Ovary (tissue), 3 donors: Measurements from ENCODE around the gene ARHGAP4.

Experiments
- EP300 ChIP-seq: sonication (generic); formaldehyde crosslinking; IDR thresholded peaks from one replicate; pipeline ENCODE4 v1.6.1; 2017; ENCODE audit warnings: antibody characterized with exemption
- POLR2A ChIP-seq: fragments of 450-650 bp; IDR thresholded peaks from one replicate; pipeline ENCODE4 v1.6.1; 2017; ENCODE audit warnings: antibody characterized with exemption, mild to moderate bottlenecking, moderate library complexity
- TF ChIP-seq, protein P1 (sequence below), 3 donors: fragments of 450-650 bp in 2 of 3; fragments of 200-600 bp in 1 of 3; IDR thresholded peaks; one replicate each; pipeline versions ENCODE4 v1.5.1 to v1.8.0; 2016 to 2022; ENCODE audit warnings: antibody characterized with exemption in 3 of 3, mild to moderate bottlenecking in 1 of 3
- donor health status: DM: no; HTN: no; CAD: no.

DNA sequence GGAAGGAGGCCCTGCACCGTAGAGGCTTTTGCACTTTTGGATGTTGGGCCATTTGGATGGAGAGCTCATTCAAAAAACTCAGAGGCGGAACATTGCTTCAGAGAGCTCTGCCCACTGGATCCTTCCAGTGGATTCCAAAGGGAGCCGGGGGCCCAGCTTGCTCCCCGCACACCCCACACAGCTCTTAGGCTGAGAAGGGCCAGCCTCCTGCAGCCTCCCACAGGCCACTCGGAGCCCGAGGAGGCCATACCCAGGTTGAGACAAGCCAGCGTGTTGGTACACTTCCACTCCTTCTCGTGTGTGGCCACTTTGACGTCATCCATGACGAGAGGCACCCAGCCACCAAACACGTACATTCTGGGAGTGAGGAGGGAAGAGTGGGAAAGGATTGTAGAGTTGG lies 35.2 kb upstream of the ARHGAP4 start:
- TF ChIP-seq, protein P1, sequence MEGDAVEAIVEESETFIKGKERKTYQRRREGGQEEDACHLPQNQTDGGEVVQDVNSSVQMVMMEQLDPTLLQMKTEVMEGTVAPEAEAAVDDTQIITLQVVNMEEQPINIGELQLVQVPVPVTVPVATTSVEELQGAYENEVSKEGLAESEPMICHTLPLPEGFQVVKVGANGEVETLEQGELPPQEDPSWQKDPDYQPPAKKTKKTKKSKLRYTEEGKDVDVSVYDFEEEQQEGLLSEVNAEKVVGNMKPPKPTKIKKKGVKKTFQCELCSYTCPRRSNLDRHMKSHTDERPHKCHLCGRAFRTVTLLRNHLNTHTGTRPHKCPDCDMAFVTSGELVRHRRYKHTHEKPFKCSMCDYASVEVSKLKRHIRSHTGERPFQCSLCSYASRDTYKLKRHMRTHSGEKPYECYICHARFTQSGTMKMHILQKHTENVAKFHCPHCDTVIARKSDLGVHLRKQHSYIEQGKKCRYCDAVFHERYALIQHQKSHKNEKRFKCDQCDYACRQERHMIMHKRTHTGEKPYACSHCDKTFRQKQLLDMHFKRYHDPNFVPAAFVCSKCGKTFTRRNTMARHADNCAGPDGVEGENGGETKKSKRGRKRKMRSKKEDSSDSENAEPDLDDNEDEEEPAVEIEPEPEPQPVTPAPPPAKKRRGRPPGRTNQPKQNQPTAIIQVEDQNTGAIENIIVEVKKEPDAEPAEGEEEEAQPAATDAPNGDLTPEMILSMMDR (IDR thresholded peaks at IDR 0.05), result no peak
- TF ChIP-seq POLR2A (no peak), EP300 (no peak)
